Endothelial cell of umbilical vein (primary cell): Measurements from ENCODE around the gene LDLRAD4. TPM values are rescaled to one million over a fixed set of nuclear protein-coding genes. Genes with fewer than 3 reads are reported as not detected.

Source experiments
- BruUV-seq: library from RNA; stranded (reverse); fragments of 400-500 nt; replicated peaks from 2 replicates; lab custom pipeline; 2021; lab: Mats Ljungman, UMichigan
- CTCF ChIA-PET: fragments of 300-600, 350-600 bp; sonication (Branson Sonifier 250); formaldehyde crosslinking; loops from one replicate; lab custom pipeline; 2021; ENCODE audit warnings: antibody characterized with exemption, inconsistent platforms; lab: Charles Lee
- POLR2A ChIA-PET: fragments of 300-600, 350-600 bp; sonication (Branson Sonifier 250); formaldehyde crosslinking; loops from one replicate; lab custom pipeline; 2021; ENCODE audit warnings: antibody characterized with exemption, inconsistent platforms; lab: Charles Lee
- DNase-seq: peaks from one replicate; pipeline ENCODE4 v3.0.0-alpha.2; 2011; ENCODE audit warnings: low read depth, low spot score
- FAIRE-seq: peaks from 2 replicates; lab custom pipeline; 2011; peaks lifted over from hg19 to GRCh38; lab: Jason Lieb, UNC
- H2AFZ ChIP-seq: 2 replicates; pipeline ENCODE4 v1.6.0; 2012; ENCODE audit warnings: low read depth, low read length, control low read depth, inconsistent platforms
- H3K27ac ChIP-seq: 2 replicates; pipeline ENCODE4 v1.5.1; 2011; ENCODE audit warnings: low read depth, mild to moderate bottlenecking, control low read depth, low read length, moderate library complexity; ENCODE audit not compliant: insufficient read depth
- H3K27me3 ChIP-seq, 2 experiments: 2 replicates each; pipeline versions ENCODE4 v1.6.0 to v1.6.1; 2011; ENCODE audit warnings: low read length in 2 of 2, mixed read lengths in 1 of 2; ENCODE audit not compliant: control insufficient read depth in 2 of 2, insufficient read depth in 2 of 2
- H3K36me3 ChIP-seq, 2 experiments: 2 replicates in 1 of 2; 3 replicates in 1 of 2; pipeline ENCODE4 v1.5.1; 2011; ENCODE audit warnings: low read length in 2 of 2, mild to moderate bottlenecking in 1 of 2, moderate library complexity in 1 of 2; ENCODE audit not compliant: control insufficient read depth in 2 of 2, insufficient read depth in 2 of 2; ENCODE audit errors: extremely low read depth in 1 of 2
- H3K4me1 ChIP-seq: 3 replicates; pipeline ENCODE4 v1.5.1; 2011; ENCODE audit warnings: mild to moderate bottlenecking, low read length; ENCODE audit not compliant: control insufficient read depth, insufficient read depth; ENCODE audit errors: extremely low read depth
- H3K4me2 ChIP-seq: 2 replicates; pipeline ENCODE4 v1.6.1; 2011; ENCODE audit warnings: low read length, control low read depth, mixed read lengths; ENCODE audit not compliant: insufficient read depth
- H3K4me3 ChIP-seq, 3 experiments: fragments of 200-600 bp in 1 of 3; sonication (generic), shearing (Covaris generic) in 1 of 3; replicated peaks in 1 of 3; 2 replicates each; pipeline ENCODE4 v1.5.1; 2011 to 2016; ENCODE audit warnings: control low read depth in 3 of 3, low read length in 3 of 3, mild to moderate bottlenecking in 2 of 3, inconsistent platforms in 1 of 3, low read depth in 1 of 3, moderate library complexity in 1 of 3; ENCODE audit not compliant: insufficient read depth in 1 of 3
- H3K79me2 ChIP-seq: 2 replicates; pipeline ENCODE4 v1.6.0; 2012; ENCODE audit warnings: low read length, inconsistent platforms; ENCODE audit not compliant: control insufficient read depth, insufficient read depth
- H3K9ac ChIP-seq: replicated peaks from 2 replicates; pipeline ENCODE3; 2011; ENCODE audit warnings: low read length, control low read depth; ENCODE audit not compliant: insufficient read depth; ENCODE audit errors: extremely low read depth
- H3K9me1 ChIP-seq: replicated peaks from 3 replicates; pipeline ENCODE4 v1.6.0; 2011; ENCODE audit warnings: mild to moderate bottlenecking, low read length; ENCODE audit not compliant: control insufficient read depth, insufficient read depth; ENCODE audit errors: extremely low read depth
- H3K9me3 ChIP-seq: replicated peaks from 2 replicates; pipeline ENCODE4 v1.5.1; 2012; ENCODE audit warnings: low read length, inconsistent platforms; ENCODE audit not compliant: control insufficient read depth, insufficient read depth
- H4K20me1 ChIP-seq: replicated peaks from 2 replicates; pipeline ENCODE3; 2011; ENCODE audit warnings: mild to moderate bottlenecking, low read length; ENCODE audit not compliant: control insufficient read depth, insufficient read depth; ENCODE audit errors: extremely low read depth
- CTCF ChIP-seq, 2 donors: IDR thresholded peaks; 1 replicate in 1 of 2; 2 replicates in 1 of 2; pipeline ENCODE4 v1.5.1; 2011; ENCODE audit warnings: low read length in 2 of 2, mild to moderate bottlenecking in 2 of 2, moderate library complexity in 2 of 2, control low read depth in 1 of 2, inconsistent platforms in 1 of 2, low read depth in 1 of 2; ENCODE audit not compliant: insufficient read depth in 1 of 2; ENCODE audit errors: extremely low read depth in 1 of 2
- EZH2 ChIP-seq: IDR thresholded peaks from 2 replicates; pipeline ENCODE4 v1.6.1; 2012; ENCODE audit warnings: borderline replicate concordance, low read depth, mild to moderate bottlenecking, moderate library complexity, low read length, inconsistent platforms; ENCODE audit not compliant: severe bottlenecking
- FOS ChIP-seq: IDR thresholded peaks from 2 replicates; pipeline ENCODE4 v1.6.1; 2011; ENCODE audit warnings: mild to moderate bottlenecking, low read length, moderate library complexity, borderline replicate concordance; ENCODE audit not compliant: insufficient read depth
- GATA2 ChIP-seq: IDR thresholded peaks from 2 replicates; pipeline ENCODE4 v1.7.0; 2011; ENCODE audit warnings: low read depth, mild to moderate bottlenecking, moderate library complexity, mixed read lengths, low read length; ENCODE audit not compliant: insufficient read length, insufficient read depth
- MYC ChIP-seq: IDR thresholded peaks from one replicate; pipeline ENCODE4 v1.6.1; 2011; ENCODE audit warnings: mild to moderate bottlenecking, low read depth, low read length
- POLR2A ChIP-seq: IDR thresholded peaks from 2 replicates; pipeline ENCODE4 v1.6.1; 2012; ENCODE audit warnings: low read depth, mild to moderate bottlenecking, control low read depth, low read length
- POLR2AphosphoS5 ChIP-seq: IDR thresholded peaks from 2 replicates; pipeline ENCODE4 v1.6.1; 2012; ENCODE audit warnings: low read depth, mild to moderate bottlenecking, control low read depth, low read length, moderate library complexity; ENCODE audit not compliant: insufficient read depth
- dilution Hi-C: fragments of 300-500 bp; cut with MboI; formaldehyde crosslinking; loops from one replicate; pipeline ENCODE4 v1.15.0; 2019; ENCODE audit warnings: low sequenced_read_pairs; ENCODE audit not compliant: extremely low pct_ligation_motif_present
- intact Hi-C: fragments of 100-400 bp; cut with micrococcal nuclease; formaldehyde crosslinking; loops from one replicate; pipeline ENCODE4 v1.10.0; 2022
- polyA plus RNA-seq, 4 experiments: library from polyadenylated mRNA; depleted of rRNA in 3 of 4; stranded (reverse) in 3 of 4; unstranded in 1 of 4; fragments of >200 nt; gene quantifications; 2 replicates each; pipeline versions ENCODE4 v1.2.1 to v1.2.3, GENCODE V29; 2011 to 2012; ENCODE audit warnings: missing spikeins in 1 of 4
- total RNA-seq: library from RNA; stranded (reverse); gene quantifications from 2 replicates; pipeline ENCODE4 v1.2.3, GENCODE V29; 2021
- TF ChIP-seq, protein P1 (sequence below): IDR thresholded peaks from 2 replicates; pipeline ENCODE4 v1.6.1; 2011; ENCODE audit not compliant: insufficient read depth, insufficient read length

The LDLRAD4 gene
- total and polyA plus RNA-seq, 2 donors (not counting 3 experiments of a cell fraction or from before 2014, with no cell fraction given): 5.2 to 6.5 TPM

DNA sequence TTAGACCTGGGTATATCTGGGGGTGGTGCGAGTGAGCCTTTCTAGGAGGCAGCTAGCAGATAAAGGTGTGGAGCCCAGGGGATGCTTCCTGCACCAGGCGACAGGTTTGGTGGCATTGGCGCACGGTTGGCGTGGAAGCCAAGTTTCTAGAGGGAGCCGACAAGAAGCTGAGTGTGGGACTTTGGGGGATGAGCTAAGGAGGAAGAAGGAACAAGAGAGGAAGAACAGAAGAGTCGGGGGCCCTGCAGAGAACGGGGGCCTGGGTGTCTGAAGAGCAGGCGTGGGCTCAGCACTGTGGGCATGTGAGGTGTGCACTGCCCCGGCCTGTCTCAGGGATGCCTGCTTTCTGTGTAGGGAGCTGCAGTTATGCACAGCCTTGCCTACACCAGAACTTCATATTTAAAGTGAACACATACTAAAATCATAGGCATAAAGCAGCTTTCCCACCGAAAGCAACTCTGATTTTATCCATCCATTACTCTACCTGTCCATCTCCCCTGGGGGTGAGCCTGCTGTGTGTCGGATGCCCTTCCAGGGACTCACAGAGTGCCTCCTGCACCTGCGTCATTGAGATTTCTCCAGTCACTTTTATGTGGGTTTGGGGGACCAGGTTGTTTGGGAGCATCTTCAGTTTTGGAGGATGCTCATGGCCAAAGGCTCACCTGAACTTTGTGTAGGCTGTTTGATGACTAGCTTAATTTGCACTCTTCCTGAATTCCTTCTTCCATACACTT lies 149.7 kb downstream of the LDLRAD4 start:
- no peaks in the 10 kb centered on the region for H4K20me1 ChIP-seq
- POLR2A ChIA-PET: no interaction called here
- no peaks in the 10 kb centered on the region for H3K36me3 ChIP-seq
- no peak overlapping the region for H3K4me3 ChIP-seq
- TF ChIP-seq FOS (no peak), POLR2A (no peak), MYC (no peak), CTCF (IDR thresholded peaks at IDR 0.05; ENCODE audit: extremely low read depth in 1 of 2, insufficient read depth in 1 of 2, low read depth in 1 of 2, low read length in 2 of 2) (no peak), GATA2 (no peak), EZH2 (no peak), POLR2AphosphoS5 (no peak)
- TF ChIP-seq, protein P1, sequence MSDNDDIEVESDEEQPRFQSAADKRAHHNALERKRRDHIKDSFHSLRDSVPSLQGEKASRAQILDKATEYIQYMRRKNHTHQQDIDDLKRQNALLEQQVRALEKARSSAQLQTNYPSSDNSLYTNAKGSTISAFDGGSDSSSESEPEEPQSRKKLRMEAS: no peak
- CTCF ChIA-PET: interaction anchor here (1.2 kb wide), 1 partner anchor 209 kb away, joined by 3 read pairs; no protein-coding TSS in a partner anchor
- no peak overlapping the region for H3K9ac ChIP-seq
- dilution Hi-C loops (no loop called here), intact Hi-C loops (no loop called here)
- no TSS peak for BruUV-seq
- no peaks in the 10 kb centered on the region for H3K79me2 ChIP-seq
- DNase-seq (no peak), FAIRE-seq (no peak)
- no peak overlapping the region for H3K4me2 ChIP-seq
- no peak overlapping the region for H2AFZ ChIP-seq
- no peaks in the 10 kb centered on the region for H3K4me1 ChIP-seq
- H3K9me3 ChIP-seq: no peaks in the 10 kb centered on the region
- no peaks in the 10 kb centered on the region for H3K9me1 ChIP-seq
- no peak overlapping the region for H3K27ac ChIP-seq
- H3K27me3 ChIP-seq: no peaks in the 10 kb centered on the region
